H1 (cell line): ENCODE measurements around the gene PAFAH1B1. TPM values are rescaled to one million over a fixed set of nuclear protein-coding genes. Genes with fewer than 3 reads are reported as not detected.

ENCODE experiments used
- CTCF ChIA-PET: fragments of 300-600 bp; sonication (Branson Sonifier 250); formaldehyde crosslinking; loops from one replicate; lab custom pipeline; 2021; ENCODE audit not compliant: partially characterized antibody; lab: Charles Lee
- POLR2A ChIA-PET: fragments of 300-600 bp; sonication (Branson Sonifier 250); formaldehyde crosslinking; loops from one replicate; lab custom pipeline; 2021; ENCODE audit warnings: inconsistent platforms; ENCODE audit not compliant: partially characterized antibody; lab: Charles Lee
- DNase-seq, 2 experiments: peaks; one replicate each; pipeline versions ENCODE4 v3.0.0 to v3.0.0-alpha.2; 2010 to 2022; ENCODE audit warnings: low spot score in 2 of 2, low read depth in 1 of 2, mixed read lengths in 1 of 2
- FAIRE-seq: peaks from 2 replicates; lab custom pipeline; 2011; peaks lifted over from hg19 to GRCh38; lab: Jason Lieb, UNC
- H2AFZ ChIP-seq: 2 replicates; pipeline ENCODE4 v1.8.1; 2012; ENCODE audit warnings: low read length, inconsistent platforms
- H2AK5ac ChIP-seq: 2 replicates; pipeline ENCODE4 v1.6.1; 2013; ENCODE audit warnings: low read depth, low read length
- H2BK120ac ChIP-seq: replicated peaks from 2 replicates; pipeline ENCODE3; 2013; ENCODE audit warnings: low read depth, low read length, inconsistent platforms
- H2BK12ac ChIP-seq: 2 replicates; pipeline ENCODE4 v1.6.1; 2013; ENCODE audit warnings: low read depth, low read length
- H2BK15ac ChIP-seq: 2 replicates; pipeline ENCODE4 v1.6.1; 2013; ENCODE audit warnings: low read length
- H2BK20ac ChIP-seq: 2 replicates; pipeline ENCODE4 v1.6.1; 2013; ENCODE audit warnings: low read length
- H2BK5ac ChIP-seq: 2 replicates; pipeline ENCODE4 v1.6.1; 2013; ENCODE audit warnings: low read depth, low read length
- H3K14ac ChIP-seq: 2 replicates; pipeline ENCODE4 v1.6.1; 2013; ENCODE audit warnings: inconsistent platforms; ENCODE audit not compliant: insufficient read length
- H3K18ac ChIP-seq: 2 replicates; pipeline ENCODE4 v1.6.1; 2013; ENCODE audit warnings: low read length; ENCODE audit errors: extremely low read depth
- H3K23ac ChIP-seq: 2 replicates; pipeline ENCODE4 v1.6.1; 2013; ENCODE audit warnings: inconsistent platforms; ENCODE audit not compliant: insufficient read length
- H3K23me2 ChIP-seq: 2 replicates; pipeline ENCODE4 v1.6.1; 2013; ENCODE audit warnings: low read depth, low read length
- H3K27ac ChIP-seq: 2 replicates; pipeline ENCODE4 v1.6.1; 2011; ENCODE audit warnings: low read depth, low read length, inconsistent platforms
- H3K27me3 ChIP-seq, 4 experiments: replicated peaks in 1 of 4; 1 replicate in 1 of 4; 2 replicates in 3 of 4; pipeline versions ENCODE4 v1.6.1 to v1.8.1; 2011 to 2013; ENCODE audit warnings: low read length in 3 of 4, mild to moderate bottlenecking in 3 of 4, inconsistent platforms in 2 of 4, mixed read lengths in 2 of 4, moderate library complexity in 1 of 4; ENCODE audit not compliant: control insufficient read depth in 3 of 4, insufficient read depth in 3 of 4; ENCODE audit errors: extremely low read depth in 1 of 4
- H3K36me3 ChIP-seq, 4 experiments: 2 replicates each; pipeline versions ENCODE4 v1.6.1 to v1.8.1; 2011 to 2013; ENCODE audit warnings: mild to moderate bottlenecking in 4 of 4, low read length in 3 of 4, moderate library complexity in 2 of 4, control low read depth in 1 of 4, inconsistent platforms in 1 of 4; ENCODE audit not compliant: insufficient read depth in 4 of 4, control insufficient read depth in 2 of 4
- H3K4ac ChIP-seq: replicated peaks from 2 replicates; pipeline ENCODE3; 2013; ENCODE audit warnings: low read length, low read depth, mixed read lengths, inconsistent platforms; ENCODE audit not compliant: insufficient read length
- H3K4me1 ChIP-seq, 4 experiments: replicated peaks in 1 of 4; 1 replicate in 1 of 4; 2 replicates in 3 of 4; pipeline versions ENCODE4 v1.6.1 to v1.8.1; 2011 to 2013; ENCODE audit warnings: low read length in 3 of 4, inconsistent platforms in 2 of 4, mixed read lengths in 1 of 4; ENCODE audit not compliant: insufficient read depth in 4 of 4, control insufficient read depth in 3 of 4
- H3K4me2 ChIP-seq, 2 experiments: 2 replicates each; pipeline versions ENCODE4 v1.6.1 to v1.8.1; 2011 to 2013; ENCODE audit warnings: low read depth in 2 of 2, low read length in 2 of 2, control low read depth in 1 of 2, inconsistent platforms in 1 of 2, mild to moderate bottlenecking in 1 of 2; ENCODE audit not compliant: insufficient read depth in 1 of 2
- H3K4me3 ChIP-seq, 4 experiments: fragments of 200-600, 300-600 bp in 1 of 4; sonication (generic), shearing (Covaris generic), sonication (Bioruptor Twin) in 1 of 4; 2 replicates each; pipeline versions ENCODE4 v1.5.1 to v1.8.1; 2011 to 2016; ENCODE audit warnings: low read length in 4 of 4, low read depth in 3 of 4, control low read depth in 2 of 4, inconsistent platforms in 2 of 4, mild to moderate bottlenecking in 2 of 4, mixed read lengths in 1 of 4, moderate library complexity in 1 of 4; ENCODE audit not compliant: insufficient read depth in 2 of 4; ENCODE audit errors: extremely low read depth in 1 of 4
- H3K56ac ChIP-seq: replicated peaks from 2 replicates; pipeline ENCODE3; 2013; ENCODE audit warnings: low read depth, mild to moderate bottlenecking, mixed read lengths, low read length, inconsistent platforms; ENCODE audit not compliant: insufficient read length
- H3K79me1 ChIP-seq: 2 replicates; pipeline ENCODE4 v1.6.1; 2013; ENCODE audit warnings: low read depth, low read length, control low read depth
- H3K79me2 ChIP-seq, 2 experiments: 2 replicates each; pipeline versions ENCODE4 v1.6.1 to v1.8.1; 2012 to 2013; ENCODE audit warnings: low read length in 2 of 2, mild to moderate bottlenecking in 2 of 2, inconsistent platforms in 1 of 2; ENCODE audit not compliant: insufficient read depth in 2 of 2, control insufficient read depth in 1 of 2
- H3K9ac ChIP-seq, 4 experiments: replicated peaks in 1 of 4; 1 replicate in 1 of 4; 2 replicates in 3 of 4; pipeline versions ENCODE4 v1.6.1 to v1.8.1; 2011 to 2013; ENCODE audit warnings: low read depth in 3 of 4, low read length in 3 of 4, control low read depth in 2 of 4, mild to moderate bottlenecking in 2 of 4, moderate library complexity in 2 of 4, inconsistent platforms in 1 of 4; ENCODE audit errors: extremely low read depth in 1 of 4
- H3K9me3 ChIP-seq, 2 experiments: 2 replicates each; pipeline versions ENCODE4 v1.6.1 to v1.8.1; 2012 to 2013; ENCODE audit warnings: mild to moderate bottlenecking in 2 of 2, moderate library complexity in 2 of 2, control low read depth in 1 of 2, inconsistent platforms in 1 of 2, low read depth in 1 of 2, low read length in 1 of 2, mixed read lengths in 1 of 2; ENCODE audit not compliant: insufficient read depth in 2 of 2
- H4K20me1 ChIP-seq, 2 experiments: replicated peaks in 1 of 2; 2 replicates each; pipeline versions ENCODE3 to v1.8.1; 2011 to 2013; ENCODE audit warnings: inconsistent platforms in 2 of 2, low read length in 2 of 2, mild to moderate bottlenecking in 1 of 2; ENCODE audit not compliant: insufficient read depth in 2 of 2, control insufficient read depth in 1 of 2
- H4K5ac ChIP-seq: 2 replicates; pipeline ENCODE4 v1.6.1; 2013; ENCODE audit warnings: low read length, low read depth, mixed read lengths, inconsistent platforms; ENCODE audit not compliant: insufficient read length
- H4K8ac ChIP-seq: 2 replicates; pipeline ENCODE4 v1.8.0; 2013; ENCODE audit warnings: mild to moderate bottlenecking, moderate library complexity, low read length, inconsistent platforms; ENCODE audit not compliant: insufficient read depth; ENCODE audit errors: extremely low read depth
- H4K91ac ChIP-seq: replicated peaks from 2 replicates; pipeline ENCODE3; 2013; ENCODE audit warnings: low read length, mixed read lengths, inconsistent platforms; ENCODE audit not compliant: insufficient read length
- ATF2 ChIP-seq: IDR thresholded peaks from 2 replicates; pipeline ENCODE4 v1.6.1; 2012; ENCODE audit warnings: low read length, inconsistent platforms
- CHD2 ChIP-seq: IDR thresholded peaks from 2 replicates; pipeline ENCODE4 v1.6.1; 2012; ENCODE audit warnings: low read length, improper control_type of control experiment
- CTBP2 ChIP-seq: IDR thresholded peaks from 2 replicates; pipeline ENCODE4 v1.7.0; 2011; ENCODE audit warnings: borderline replicate concordance, mild to moderate bottlenecking, moderate library complexity, mixed read lengths, low read length; ENCODE audit not compliant: insufficient read depth, insufficient read length
- HDAC6 ChIP-seq: IDR thresholded peaks from one replicate; pipeline ENCODE4 v1.7.1; 2012; ENCODE audit warnings: low read depth, mild to moderate bottlenecking, inconsistent platforms, low read length, moderate library complexity
- KDM1A ChIP-seq: fragments of 200-600, 300-600 bp; sonication (generic); IDR thresholded peaks from 2 replicates; pipeline ENCODE4 v1.7.1; 2016; ENCODE audit warnings: mild to moderate bottlenecking, low read length, borderline replicate concordance
- TEAD4 ChIP-seq: IDR thresholded peaks from 2 replicates; pipeline ENCODE4 v1.6.1; 2012; ENCODE audit warnings: low read depth, low read length, inconsistent platforms, mixed read lengths
- WGBS, 2 experiments: shearing (Covaris generic) in 1 of 2; methylation state at CpG; one replicate each; pipeline versions ENCODE4 v1.1.6 to v1.1.7; 2013 to 2015; ENCODE audit warnings: low lambda C conversion rate in 2 of 2, mixed read lengths in 2 of 2, inconsistent platforms in 1 of 2, low coverage in 1 of 2, missing lambda C conversion rate in 1 of 2; ENCODE audit not compliant: insufficient replicate concordance in 2 of 2, insufficient coverage in 1 of 2, insufficient read length in 1 of 2; ENCODE audit errors: extremely low coverage in 1 of 2, missing lambda C conversion rate in 1 of 2; 5-methylcytosine and 5-hydroxymethylcytosine counted together
- polyA plus RNA-seq, 7 experiments: library from polyadenylated mRNA; depleted of rRNA in 3 of 7; stranded (reverse) in 5 of 7; unstranded in 2 of 7; fragments of >200 nt in 5 of 7; fragments of 200-250 nt in 2 of 7; gene quantifications; 1 replicate in 5 of 7; 2 replicates in 1 of 7; 4 replicates in 1 of 7; pipeline versions ENCODE4 v1.2.1 to v1.2.3, GENCODE V29; 2011 to 2013; ENCODE audit warnings: missing spikeins in 2 of 7, mixed read lengths in 2 of 7
- total RNA-seq: library from RNA; stranded (reverse); fragmentation: NEBNext Ultra II Directional; extraction: Animal tissue kit (Norgen Biotek cat#: 25700); gene quantifications from 2 replicates; pipeline ENCODE4 v1.2.1, GENCODE V29; 2021

Gene PAFAH1B1
- total and polyA plus RNA-seq, 2 of the 8 experiments (the other 6 are each of a cell fraction or from before 2014, with no cell fraction given) = 42.0 to 152 TPM

- no peak for FAIRE-seq
- H4K5ac ChIP-seq = no peak overlapping the region
- H2BK12ac ChIP-seq = no peak overlapping the region
Measured at GRCh38 chr17:2562162-2562858, 31.1 kb upstream of the PAFAH1B1 start.

More at GRCh38 chr17:2562162-2562858, 31.1 kb upstream of the PAFAH1B1 start:
- Histone ChIP-seq H2BK20ac (no peak overlapping the region), H3K4me3 (no peak overlapping the region), H2AK5ac (no peak overlapping the region), H3K36me3 (no peaks in the 10 kb centered on the region), H3K14ac (no peak overlapping the region), H3K79me1 (no peaks in the 10 kb centered on the region), H3K23ac (no peak overlapping the region), H3K56ac (no peak overlapping the region), H3K9ac (no peak overlapping the region), H3K4ac (no peak overlapping the region), H3K79me2 (no peaks in the 10 kb centered on the region), H3K27me3 (no peaks in the 10 kb centered on the region), H4K8ac (no peak overlapping the region), H3K9me3 (peaks cover 7 to 12% of the 10 kb centered on the region in 2 experiments; a peak in 3 of 4 replicates), H3K27ac (no peak overlapping the region), H3K18ac (no peak overlapping the region), H2BK5ac (no peak overlapping the region), H4K20me1 (no peaks in the 10 kb centered on the region), H3K4me1 (no peaks in the 10 kb centered on the region), H2BK15ac (no peak overlapping the region), H2AFZ (0 out of 2 replicates have a peak overlapping the region, but pooled peaks have one; percentile 9), H4K91ac (no peak overlapping the region), H3K4me2 (no peak overlapping the region), H3K23me2 (no peaks in the 10 kb centered on the region), H2BK120ac (no peak overlapping the region)
- CTCF ChIA-PET = interaction anchor here (0.6 kb wide), 1 partner anchor 62 kb away, joined by 3 read pairs; no protein-coding TSS in a partner anchor
- POLR2A ChIA-PET = interaction anchor here (0.5 kb wide), 1 partner anchor 19 kb away, joined by 3 read pairs; no protein-coding TSS in a partner anchor
- WGBS, 2 experiments = 89% methylated on average over 8 of the region's 8 CpGs; no CpG with 5 or more reads in 1 of the 2 experiments
- TF ChIP-seq KDM1A = no peak
- TF ChIP-seq TEAD4 = no peak
- TF ChIP-seq HDAC6 = no peak
- TF ChIP-seq ATF2 = no peak
- no peak for TF ChIP-seq CHD2
- TF ChIP-seq CTBP2 = no peak
- no peak for DNase-seq
